GM12873 (cell line): ENCODE data around the gene LIN54.

Experiments used
- TF ChIP-seq, protein P1 (sequence below): IDR thresholded peaks from 2 replicates; pipeline ENCODE4 v1.5.1; 2012; ENCODE audit warnings: low read depth, mild to moderate bottlenecking, moderate library complexity, low read length, control low read depth; ENCODE audit not compliant: insufficient read depth; ENCODE audit errors: missing control alignments

LIN54 gene

DNA sequence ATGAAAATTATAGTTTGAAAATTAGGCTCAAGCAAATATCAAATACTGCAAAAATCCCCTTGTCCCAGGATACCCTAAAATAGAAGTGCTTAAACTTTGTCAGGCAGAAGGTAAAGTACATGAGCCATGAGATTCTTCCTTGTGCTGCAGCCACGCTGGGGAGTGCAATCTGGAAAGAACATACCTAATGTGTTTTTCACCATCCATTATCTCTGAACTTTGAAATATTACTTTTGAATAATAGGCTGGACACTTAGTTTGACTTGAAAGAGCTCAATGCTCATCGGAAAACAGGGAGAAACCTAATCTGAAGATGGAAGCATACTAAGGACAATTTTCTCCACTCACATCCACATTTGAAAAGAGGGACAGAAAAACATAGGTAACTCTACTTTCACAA, 91.2 kb downstream of the LIN54 start:
- TF ChIP-seq, protein P1, sequence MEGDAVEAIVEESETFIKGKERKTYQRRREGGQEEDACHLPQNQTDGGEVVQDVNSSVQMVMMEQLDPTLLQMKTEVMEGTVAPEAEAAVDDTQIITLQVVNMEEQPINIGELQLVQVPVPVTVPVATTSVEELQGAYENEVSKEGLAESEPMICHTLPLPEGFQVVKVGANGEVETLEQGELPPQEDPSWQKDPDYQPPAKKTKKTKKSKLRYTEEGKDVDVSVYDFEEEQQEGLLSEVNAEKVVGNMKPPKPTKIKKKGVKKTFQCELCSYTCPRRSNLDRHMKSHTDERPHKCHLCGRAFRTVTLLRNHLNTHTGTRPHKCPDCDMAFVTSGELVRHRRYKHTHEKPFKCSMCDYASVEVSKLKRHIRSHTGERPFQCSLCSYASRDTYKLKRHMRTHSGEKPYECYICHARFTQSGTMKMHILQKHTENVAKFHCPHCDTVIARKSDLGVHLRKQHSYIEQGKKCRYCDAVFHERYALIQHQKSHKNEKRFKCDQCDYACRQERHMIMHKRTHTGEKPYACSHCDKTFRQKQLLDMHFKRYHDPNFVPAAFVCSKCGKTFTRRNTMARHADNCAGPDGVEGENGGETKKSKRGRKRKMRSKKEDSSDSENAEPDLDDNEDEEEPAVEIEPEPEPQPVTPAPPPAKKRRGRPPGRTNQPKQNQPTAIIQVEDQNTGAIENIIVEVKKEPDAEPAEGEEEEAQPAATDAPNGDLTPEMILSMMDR = no peak

DNA sequence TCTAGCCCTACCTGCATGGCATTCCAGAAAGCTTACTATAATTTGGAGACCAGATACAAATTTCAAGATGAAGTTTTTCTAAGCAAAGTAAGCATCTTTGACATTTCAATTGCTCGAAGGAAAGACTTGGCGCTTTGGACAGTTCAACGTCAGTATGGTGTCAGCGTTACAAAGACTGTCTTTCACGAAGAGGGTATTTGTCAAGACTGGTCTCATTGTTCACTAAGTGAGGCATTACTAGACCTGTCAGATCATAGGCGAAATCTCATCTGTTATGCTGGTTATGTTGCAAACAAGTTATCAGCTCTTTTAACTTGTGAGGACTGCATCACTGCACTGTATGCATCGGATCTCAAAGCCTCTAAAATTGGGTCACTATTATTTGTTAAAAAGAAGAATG, 92.5 kb downstream of the LIN54 start:
- TF ChIP-seq, protein P1 = no peak

DNA sequence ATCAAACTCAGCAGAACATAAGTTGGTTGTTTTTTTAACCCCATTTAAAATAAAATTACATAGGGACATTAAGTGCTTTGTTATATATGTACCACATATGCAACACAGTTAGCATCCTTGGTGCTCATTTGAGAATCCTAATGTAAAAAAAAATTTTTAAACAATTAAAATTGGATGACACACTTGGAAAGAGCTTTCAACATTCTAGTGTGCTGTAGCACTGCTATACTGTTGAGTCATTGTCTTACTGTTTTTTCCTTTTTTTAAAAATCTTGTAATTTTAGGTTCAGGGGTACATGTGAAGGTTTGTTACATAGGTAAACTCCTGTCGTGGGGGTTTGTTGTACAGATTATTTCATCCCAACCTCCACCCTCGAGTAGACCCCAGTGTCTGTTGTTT, 97.3 kb downstream of the LIN54 start:
- TF ChIP-seq, protein P1 = no peak

DNA sequence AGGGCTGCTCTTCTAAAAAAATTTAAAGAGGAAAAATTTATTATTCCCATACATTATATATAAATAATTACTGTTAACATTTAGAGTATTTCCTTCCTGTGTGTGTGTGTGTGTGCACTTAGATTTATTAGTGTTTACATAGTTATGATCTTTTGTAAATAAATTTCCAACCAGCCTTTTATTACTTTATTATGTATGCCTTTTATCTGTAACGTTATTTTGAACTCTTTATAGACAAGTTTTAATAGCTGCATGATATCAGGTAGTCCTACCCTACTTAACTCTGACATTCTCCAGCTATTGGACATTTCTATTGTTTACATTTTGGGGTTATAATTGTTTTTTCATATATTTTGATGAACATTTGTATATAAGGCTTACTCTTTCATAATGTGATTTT, 101.3 kb downstream of the LIN54 start:
- TF ChIP-seq, protein P1 = no peak

DNA sequence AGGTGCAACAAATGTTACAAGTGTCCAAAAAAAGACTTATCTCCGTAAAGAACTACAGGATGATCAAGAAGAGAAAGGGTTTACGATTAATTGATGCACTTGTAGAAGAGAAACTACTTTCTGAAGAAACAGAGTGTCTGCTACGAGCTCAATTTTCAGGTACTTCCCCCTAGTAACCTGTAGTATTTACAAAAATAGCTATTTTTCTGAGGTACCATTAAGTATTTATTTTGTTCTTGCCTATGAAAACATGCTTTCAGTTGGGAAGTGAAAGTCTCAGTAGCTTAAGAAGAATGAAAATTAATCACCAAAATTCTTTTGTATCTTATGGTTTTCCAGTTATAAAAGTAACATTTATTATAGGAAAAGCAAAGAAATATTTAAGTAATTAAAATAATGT, 104.2 kb downstream of the LIN54 start:
- TF ChIP-seq, protein P1 = no peak

DNA sequence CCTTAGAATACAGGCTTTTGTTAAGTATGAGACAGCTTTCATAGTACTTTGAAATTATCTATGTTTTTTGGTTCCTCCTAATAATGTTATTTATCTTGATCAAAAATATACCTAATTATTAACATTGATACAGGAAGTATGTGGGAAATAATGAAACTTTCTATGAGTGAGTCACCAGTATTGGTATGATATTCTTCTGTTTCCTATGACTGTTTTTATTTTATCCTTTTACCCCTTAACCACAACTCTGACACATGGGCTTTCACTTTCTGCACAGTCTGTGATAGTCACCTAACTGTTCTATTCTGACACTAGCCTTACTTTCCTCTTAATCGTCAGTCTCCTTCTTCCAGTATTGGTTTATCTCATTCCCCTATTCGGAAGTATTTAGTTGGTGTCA, 105.4 kb downstream of the LIN54 start:
- TF ChIP-seq, protein P1 = no peak

GRCh38 chr4:82903737-82904136, 106.9 kb downstream of the LIN54 start:
- TF ChIP-seq, protein P1 = no peak
